ENCODE measurements around the gene ATP11A.

DNA sequence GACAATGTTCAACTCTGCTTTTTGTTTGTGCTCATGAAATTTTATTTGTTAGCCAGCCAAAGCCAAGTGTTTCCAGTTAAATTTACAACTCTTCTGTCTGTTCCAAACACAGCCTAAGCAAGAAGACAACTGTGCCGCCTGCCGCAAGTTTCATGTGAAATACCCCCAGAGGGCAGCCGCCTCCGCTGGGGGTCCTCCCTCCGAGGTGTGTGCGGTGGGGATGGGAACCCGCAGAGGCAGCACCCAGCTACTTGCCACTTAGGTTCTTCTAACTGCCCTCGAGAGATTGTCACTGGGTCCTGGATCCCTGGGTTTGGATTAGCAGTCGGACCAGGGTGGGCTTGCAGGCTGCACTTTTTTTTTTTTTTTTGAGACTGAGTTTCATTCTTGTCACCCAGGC lies 28.5 kb downstream of the ATP11A start:
- TF ChIP-seq, protein P1, sequence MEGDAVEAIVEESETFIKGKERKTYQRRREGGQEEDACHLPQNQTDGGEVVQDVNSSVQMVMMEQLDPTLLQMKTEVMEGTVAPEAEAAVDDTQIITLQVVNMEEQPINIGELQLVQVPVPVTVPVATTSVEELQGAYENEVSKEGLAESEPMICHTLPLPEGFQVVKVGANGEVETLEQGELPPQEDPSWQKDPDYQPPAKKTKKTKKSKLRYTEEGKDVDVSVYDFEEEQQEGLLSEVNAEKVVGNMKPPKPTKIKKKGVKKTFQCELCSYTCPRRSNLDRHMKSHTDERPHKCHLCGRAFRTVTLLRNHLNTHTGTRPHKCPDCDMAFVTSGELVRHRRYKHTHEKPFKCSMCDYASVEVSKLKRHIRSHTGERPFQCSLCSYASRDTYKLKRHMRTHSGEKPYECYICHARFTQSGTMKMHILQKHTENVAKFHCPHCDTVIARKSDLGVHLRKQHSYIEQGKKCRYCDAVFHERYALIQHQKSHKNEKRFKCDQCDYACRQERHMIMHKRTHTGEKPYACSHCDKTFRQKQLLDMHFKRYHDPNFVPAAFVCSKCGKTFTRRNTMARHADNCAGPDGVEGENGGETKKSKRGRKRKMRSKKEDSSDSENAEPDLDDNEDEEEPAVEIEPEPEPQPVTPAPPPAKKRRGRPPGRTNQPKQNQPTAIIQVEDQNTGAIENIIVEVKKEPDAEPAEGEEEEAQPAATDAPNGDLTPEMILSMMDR (IDR thresholded peaks at IDR 0.05 in 2 of 3, conservative IDR thresholded peaks at IDR 0.05 in 1 of 3; ENCODE audit: control insufficient read depth in 2 of 3, extremely low read depth in 1 of 3, insufficient read depth in 1 of 3, low read depth in 3 of 3, low read length in 3 of 3), result no peak
- TF ChIP-seq ZNF24 (IDR thresholded peaks at IDR 0.05) (no peak), POLR2AphosphoS5 (IDR thresholded peaks at IDR 0.05; ENCODE audit: low read length) (no peak), ZNF622 (IDR thresholded peaks at IDR 0.05) (no peak), IKZF1 (conservative IDR thresholded peaks at IDR 0.05) (no peak), TAF1 (IDR thresholded peaks at IDR 0.05; ENCODE audit: borderline replicate concordance, low read depth, low read length) (no peak), CREB1 (IDR thresholded peaks at IDR 0.05; ENCODE audit: low read depth) (no peak)

All from GM12878 (cell line).